Neural cell (in vitro differentiated cells): ENCODE results near the gene TCL1A. TPM values are rescaled to one million over a fixed set of nuclear protein-coding genes. Genes with fewer than 3 reads are reported as not detected.

Experiments
- H2AFZ ChIP-seq: fragments of 200-600, 300-800 bp; sonication (generic), shearing (Covaris generic); 2 replicates; pipeline ENCODE4 v1.6.0; 2014; ENCODE audit warnings: low read depth, mild to moderate bottlenecking, antibody characterized with exemption, low read length, moderate library complexity
- H3F3A ChIP-seq: fragments of 200-600 bp; shearing (Covaris generic); 2 replicates; pipeline ENCODE4 v1.6.1; 2016; ENCODE audit warnings: mild to moderate bottlenecking, moderate library complexity, mixed read lengths, antibody characterized with exemption, low read length; ENCODE audit not compliant: insufficient read depth, poor library complexity, severe bottlenecking
- H3K27ac ChIP-seq: fragments of 200-600, 300-800 bp; sonication (generic), shearing (Covaris generic); 2 replicates; pipeline ENCODE4 v1.5.1; 2014; ENCODE audit warnings: mild to moderate bottlenecking, low read length, moderate library complexity
- H3K27me3 ChIP-seq: fragments of 300-800, 200-600 bp; sonication (generic), shearing (Covaris generic); 2 replicates; pipeline ENCODE4 v1.6.0; 2014; ENCODE audit warnings: mild to moderate bottlenecking, low read depth, low read length, moderate library complexity; ENCODE audit not compliant: insufficient read depth
- H3K36me3 ChIP-seq: fragments of 300-800, 200-600 bp; sonication (generic), shearing (Covaris generic); 2 replicates; pipeline ENCODE4 v1.5.1; 2014; ENCODE audit warnings: mild to moderate bottlenecking, antibody characterized with exemption, low read length, moderate library complexity; ENCODE audit not compliant: insufficient read depth
- H3K4me2 ChIP-seq: fragments of 300-800, 200-600 bp; sonication (generic), shearing (Covaris generic); 2 replicates; pipeline ENCODE4 v1.6.0; 2014; ENCODE audit warnings: mild to moderate bottlenecking, low read length
- H3K4me3 ChIP-seq: fragments of 300-800, 200-600 bp; sonication (generic), shearing (Covaris generic); 2 replicates; pipeline ENCODE4 v1.5.1; 2014; ENCODE audit warnings: mild to moderate bottlenecking, low read length, moderate library complexity
- H3K79me2 ChIP-seq: fragments of 200-600 bp; shearing (Covaris generic); replicated peaks from 2 replicates; pipeline ENCODE4 v1.6.0; 2014; ENCODE audit warnings: mild to moderate bottlenecking, low read length, moderate library complexity; ENCODE audit not compliant: insufficient read depth
- H3K9ac ChIP-seq: fragments of 300-800, 200-600 bp; sonication (generic), shearing (Covaris generic); 2 replicates; pipeline ENCODE4 v1.6.1; 2016; ENCODE audit warnings: mild to moderate bottlenecking, low read length, mixed read lengths
- H3K9me2 ChIP-seq: fragments of 200-600 bp; shearing (Covaris generic); 2 replicates; pipeline ENCODE4 v1.6.1; 2016; ENCODE audit warnings: mild to moderate bottlenecking, low read length, mixed read lengths; ENCODE audit not compliant: insufficient read depth
- H3K9me3 ChIP-seq: fragments of 200-600, 300-800 bp; sonication (generic), shearing (Covaris generic); 2 replicates; pipeline ENCODE4 v1.6.1; 2016; ENCODE audit warnings: mild to moderate bottlenecking, mixed run types, low read length, moderate library complexity, mixed read lengths
- H4K20me1 ChIP-seq: fragments of 200-600 bp; shearing (Covaris generic); 2 replicates; pipeline ENCODE4 v1.6.1; 2016; ENCODE audit warnings: mild to moderate bottlenecking, mixed run types; ENCODE audit not compliant: insufficient read depth
- CTCF ChIP-seq: fragments of 450-650 bp; IDR thresholded peaks from 2 replicates; pipeline ENCODE4 v1.5.1; 2014; ENCODE audit warnings: antibody characterized with exemption, mild to moderate bottlenecking, moderate library complexity; ENCODE audit not compliant: poor library complexity, severe bottlenecking
- EP300 ChIP-seq: fragments of 450-650 bp; conservative IDR thresholded peaks from 2 replicates; pipeline ENCODE4 v1.6.1; 2014; ENCODE audit warnings: antibody characterized with exemption, mild to moderate bottlenecking, moderate library complexity; ENCODE audit not compliant: poor library complexity, severe bottlenecking
- EZH2 ChIP-seq: fragments of 200-600, 300-800 bp; shearing (Covaris generic), sonication (generic); IDR thresholded peaks from 2 replicates; pipeline ENCODE4 v1.6.1; 2014; ENCODE audit warnings: antibody characterized with exemption, low read length, borderline replicate concordance, mild to moderate bottlenecking; ENCODE audit not compliant: insufficient read depth, poor library complexity, severe bottlenecking
- MXI1 ChIP-seq: fragments of 450-650 bp; conservative IDR thresholded peaks from 2 replicates; pipeline ENCODE4 v1.6.1; 2014; ENCODE audit warnings: antibody characterized with exemption, mild to moderate bottlenecking; ENCODE audit not compliant: poor library complexity, severe bottlenecking
- POLR2AphosphoS5 ChIP-seq: IDR thresholded peaks from 2 replicates; pipeline ENCODE4 v1.6.1; 2012
- RAD21 ChIP-seq: fragments of 450-650 bp; conservative IDR thresholded peaks from 2 replicates; pipeline ENCODE4 v1.6.1; 2014; ENCODE audit warnings: antibody characterized with exemption, mild to moderate bottlenecking, moderate library complexity
- REST ChIP-seq: IDR thresholded peaks from 2 replicates; pipeline ENCODE4 v1.6.1; 2012; ENCODE audit warnings: borderline replicate concordance
- SMC3 ChIP-seq: fragments of 450-650 bp; conservative IDR thresholded peaks from 2 replicates; pipeline ENCODE4 v1.6.1; 2014; ENCODE audit warnings: antibody characterized with exemption, mild to moderate bottlenecking, moderate library complexity; ENCODE audit not compliant: poor library complexity
- TAF1 ChIP-seq: IDR thresholded peaks from 2 replicates; pipeline ENCODE4 v1.6.1; 2012; ENCODE audit warnings: low read depth
- polyA plus RNA-seq: library from polyadenylated mRNA; depleted of rRNA; stranded (reverse); fragments of >200 nt; gene quantifications from 2 replicates; pipeline ENCODE4 v1.2.3, GENCODE V29; 2014
- small RNA-seq, 3 experiments: library from RNA; depleted of rRNA; stranded (forward); fragments of <200 nt; gene quantifications; one replicate each; pipeline ENCODE3, GENCODE V24; 2012

Gene TCL1A
- polyA plus RNA-seq, 1 donor from 2014 or later, result not detected

DNA sequence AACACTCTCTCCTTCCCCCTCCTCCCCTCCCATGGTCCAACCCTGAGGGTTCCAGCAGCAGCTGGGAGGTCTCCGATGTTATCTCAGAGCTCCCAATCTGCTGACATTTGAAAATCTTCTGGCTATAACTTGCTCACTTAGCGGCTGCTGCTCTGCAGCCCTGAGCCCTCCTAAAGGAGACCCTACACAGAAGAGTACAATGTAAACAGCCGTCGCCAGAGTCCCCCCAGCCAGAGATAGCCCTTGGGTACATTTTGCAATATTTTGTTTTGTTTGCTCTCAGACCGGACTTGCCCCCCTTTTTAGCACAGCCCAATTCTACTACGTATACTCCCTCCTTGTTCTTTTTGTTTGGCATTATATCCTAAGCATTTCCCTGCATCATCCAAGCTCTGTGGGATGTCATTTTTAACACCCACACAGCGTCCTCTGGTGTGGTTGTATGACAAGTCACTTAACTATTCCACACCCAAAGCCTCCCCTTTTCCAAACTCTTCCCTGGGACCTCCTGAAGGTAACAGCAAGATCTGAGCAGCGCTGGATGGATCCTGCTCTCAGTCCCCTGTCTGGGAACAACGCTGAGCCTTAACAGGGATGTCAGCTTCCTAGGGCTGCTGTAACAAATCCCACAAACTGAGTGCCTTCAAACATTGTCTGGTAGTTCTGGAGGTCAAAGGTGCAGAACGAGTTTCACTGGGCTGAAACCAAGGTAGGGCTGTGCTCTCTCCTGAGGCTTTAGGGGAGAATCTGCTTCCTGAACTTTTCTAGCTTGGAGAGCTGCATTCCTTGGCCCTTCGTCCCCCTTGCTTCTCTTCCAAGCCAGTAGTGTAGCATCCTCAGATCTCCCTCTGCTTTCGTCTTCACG is 53.0 kb downstream of the TCL1A start:
- H4K20me1 ChIP-seq, result no peaks in the 10 kb centered on the region
- no peaks in the 10 kb centered on the region for H3K79me2 ChIP-seq
- H3K27ac ChIP-seq, result no peak overlapping the region
- H2AFZ ChIP-seq, result no peak overlapping the region
- H3K4me3 ChIP-seq, result no peak overlapping the region
- TF ChIP-seq SMC3, result no peak
- no peaks in the 10 kb centered on the region for H3K27me3 ChIP-seq
- no peak overlapping the region for H3K4me2 ChIP-seq
- no peaks in the 10 kb centered on the region for H3K9me2 ChIP-seq
- no peaks in the 10 kb centered on the region for H3K9me3 ChIP-seq
- no peak overlapping the region for H3K9ac ChIP-seq
- H3F3A ChIP-seq, result no peaks in the 10 kb centered on the region
- no peaks in the 10 kb centered on the region for H3K36me3 ChIP-seq

- TF ChIP-seq EP300 (no peak), POLR2AphosphoS5 (no peak), CTCF (no peak), TAF1 (no peak), REST (no peak), MXI1 (no peak), EZH2 (no peak), RAD21 (no peak), SMC3 (no peak)
- no peaks in the 10 kb centered on the region for H3K36me3 ChIP-seq
Measured at GRCh38 chr14:95659990-95660385, 53.9 kb downstream of the TCL1A start.

More at GRCh38 chr14:95659990-95660385, 53.9 kb downstream of the TCL1A start:
- H4K20me1 ChIP-seq, result no peaks in the 10 kb centered on the region
- H3F3A ChIP-seq, result no peaks in the 10 kb centered on the region
- no peak overlapping the region for H3K4me3 ChIP-seq
- no peaks in the 10 kb centered on the region for H3K9me2 ChIP-seq
- H3K27me3 ChIP-seq, result no peaks in the 10 kb centered on the region
- no peaks in the 10 kb centered on the region for H3K9me3 ChIP-seq
- H3K4me2 ChIP-seq, result no peak overlapping the region
- H3K9ac ChIP-seq, result no peak overlapping the region
- H3K79me2 ChIP-seq, result no peaks in the 10 kb centered on the region
- no peak overlapping the region for H3K27ac ChIP-seq
- no peak overlapping the region for H2AFZ ChIP-seq

Small RNAs within 50 kb of the gene (small RNA-seq; reads per million reads assigned to genes)
- 0 reads per million in 3 experiments for gene RF02193

Other genes starting within 250 kb of the TCL1A start
- 0.16 and 0.35 TPM in 2 replicates for gene SYNE3, start 197.5 kb downstream of the TCL1A start, polyA plus RNA-seq
- 81.0 and 96.5 TPM in 2 replicates for gene GLRX5, start 179.1 kb downstream of the TCL1A start, polyA plus RNA-seq
- gene TCL1B, start 27.7 kb downstream of the TCL1A start, polyA plus RNA-seq, result not detected in 2 replicates
- gene TUNAR, start 162.7 kb upstream of the TCL1A start, polyA plus RNA-seq, result 33.2 and 37.7 TPM in 2 replicates